GM21423 (cell line): ENCODE data around the gene ALK.
"Not testable (repeated sequence)": the region's sequence is repeated elsewhere in the genome, so short reads cannot be mapped to it uniquely, and the experiment has no call there.

Experiments
- ATAC-seq: cut with Tn5 transposase; IDR thresholded peaks from one replicate; pipeline ENCODE4 v1.9.1; 2021; ENCODE audit warnings: mild to moderate bottlenecking, moderate library complexity; ENCODE audit not compliant: unreplicated experiment

ALK gene

DNA sequence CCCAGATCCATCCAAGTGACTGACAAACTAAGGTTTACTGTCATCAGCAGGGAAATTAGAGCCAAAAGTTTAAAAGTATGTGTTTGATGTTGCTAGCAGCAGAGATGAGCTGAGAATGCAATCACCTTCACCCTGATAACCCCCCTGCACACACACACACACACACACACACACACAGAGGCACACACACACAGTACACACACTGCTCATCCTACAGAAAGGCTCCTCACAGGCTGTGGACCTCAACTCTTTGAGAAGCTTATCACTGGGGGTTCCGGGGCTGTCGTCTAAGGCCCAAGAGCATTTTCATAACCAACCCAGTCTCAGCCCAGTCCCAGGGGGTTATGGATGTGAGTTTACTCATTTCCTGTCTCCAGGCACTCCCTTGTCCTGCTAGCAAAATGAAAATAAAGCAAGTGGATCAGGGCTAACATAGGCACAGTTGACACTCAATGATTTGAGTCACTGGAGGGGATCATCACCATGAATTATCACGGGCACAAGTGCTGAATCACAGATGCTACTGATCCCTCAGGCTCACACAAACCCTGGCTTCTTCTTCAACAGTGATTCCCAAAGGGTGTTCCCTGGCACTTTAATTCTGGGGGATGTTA, 76.6 kb downstream of the ALK start:
- ATAC-seq: no peak

DNA sequence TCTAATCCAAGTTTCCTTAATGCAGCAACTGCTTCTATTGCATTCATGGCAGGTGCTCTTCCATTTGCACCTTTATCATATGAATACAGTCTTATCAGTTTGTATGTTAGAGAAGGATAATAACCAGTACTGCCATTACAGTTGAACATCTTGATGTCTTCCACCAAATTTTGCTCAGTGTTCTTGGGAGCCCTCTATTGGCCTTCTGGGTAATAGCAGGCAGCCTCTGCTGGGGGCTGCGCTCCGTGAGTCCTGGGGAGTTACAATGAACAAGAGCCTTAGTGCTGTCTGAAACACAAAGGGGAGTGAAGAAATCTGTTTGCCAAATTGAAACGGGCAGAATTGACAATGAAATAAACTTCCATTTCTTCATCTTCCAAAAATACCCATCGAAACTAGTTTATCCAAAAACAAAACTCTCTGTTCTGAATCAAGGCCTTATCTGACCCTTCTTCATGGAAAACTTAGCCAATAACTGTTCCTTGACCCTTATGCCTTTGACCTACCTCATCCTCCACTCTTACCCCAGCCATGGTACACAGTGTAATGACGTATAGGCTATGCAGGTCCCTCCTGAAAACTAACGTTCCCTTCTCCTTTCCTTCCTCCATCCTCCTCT, 79.9 kb downstream of the ALK start:
- ATAC-seq: no peak

DNA sequence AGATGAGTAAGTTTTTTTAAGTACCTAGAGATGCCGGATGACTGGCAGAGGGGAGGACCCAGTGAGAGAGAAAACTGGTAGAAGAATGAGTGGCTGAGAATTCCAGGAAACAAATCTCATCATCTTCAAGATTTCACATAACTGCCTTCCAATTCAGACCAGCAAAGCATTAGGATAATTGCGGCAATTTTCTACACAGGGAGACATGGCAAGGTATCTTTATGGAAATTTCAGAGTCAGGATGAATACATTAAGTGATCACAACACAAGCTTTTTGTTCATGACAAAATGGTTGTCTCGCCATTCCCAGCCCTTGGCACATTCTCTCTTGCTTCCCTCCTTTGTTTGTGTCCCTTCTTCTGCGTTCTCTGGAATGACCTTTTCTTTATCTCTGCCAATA, 82.1 kb downstream of the ALK start:
- ATAC-seq: no peak

DNA sequence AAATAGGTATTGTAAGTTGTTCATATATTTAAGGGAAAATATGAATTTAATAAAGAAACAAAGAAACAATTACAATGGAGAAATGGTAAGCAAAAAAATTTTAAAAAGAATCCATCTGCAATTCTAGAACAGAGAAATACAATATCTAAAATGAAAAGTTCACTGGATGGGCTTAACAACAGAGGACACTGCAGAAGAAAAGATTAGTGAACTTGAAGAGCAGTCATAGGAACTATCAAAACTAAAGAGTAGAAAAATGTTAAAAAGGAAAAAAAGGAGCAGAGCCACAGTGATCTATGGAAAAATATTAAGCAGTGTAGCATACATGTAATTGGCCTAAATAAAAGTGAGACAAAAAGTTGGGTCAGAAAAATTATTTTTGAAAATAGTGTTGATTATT, 83.5 kb downstream of the ALK start:
- ATAC-seq: no peak

DNA sequence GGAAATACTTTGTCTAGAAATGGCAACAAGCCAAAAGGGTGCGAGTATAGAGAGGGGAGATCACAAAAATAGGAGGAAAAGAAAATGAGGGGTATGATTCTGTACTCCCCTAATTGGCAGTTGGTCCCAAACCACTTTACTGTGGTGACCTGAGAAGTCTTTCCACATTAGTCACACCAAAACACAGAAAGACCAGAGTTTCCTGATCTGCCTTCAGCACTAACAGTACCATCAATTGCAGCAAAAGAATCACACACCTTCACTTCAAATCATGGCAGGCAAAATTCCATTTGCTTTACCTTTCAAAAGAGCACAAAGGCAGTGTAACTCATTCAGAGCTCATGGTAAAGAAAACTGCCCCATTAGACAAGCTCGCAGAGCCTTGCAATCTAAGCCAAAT, 86.8 kb downstream of the ALK start:
- ATAC-seq: no peak

DNA sequence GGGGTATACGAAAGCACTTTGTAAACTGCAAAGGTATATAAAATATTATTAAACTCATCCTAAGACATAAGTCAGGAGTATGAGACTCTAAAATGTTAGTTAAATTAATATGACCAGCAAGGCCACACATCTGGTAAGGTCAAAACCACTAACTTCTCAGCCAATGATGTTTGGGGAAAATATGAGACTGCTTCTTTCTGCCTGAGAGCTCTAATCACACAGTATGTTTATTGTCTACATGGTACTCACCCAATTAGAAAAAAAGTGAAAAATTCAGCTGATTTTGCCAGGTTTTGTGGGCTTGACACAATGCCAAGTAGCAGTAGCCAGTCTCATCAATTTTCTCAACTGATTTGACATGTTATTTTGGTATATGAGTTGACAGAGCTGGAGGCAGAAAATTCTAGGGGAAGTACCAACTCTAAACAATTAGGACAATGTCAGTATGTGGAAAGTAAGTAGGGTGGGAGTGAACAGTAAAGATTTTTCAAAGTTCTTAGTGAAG, 87.3 kb downstream of the ALK start:
- ATAC-seq: no peak

DNA sequence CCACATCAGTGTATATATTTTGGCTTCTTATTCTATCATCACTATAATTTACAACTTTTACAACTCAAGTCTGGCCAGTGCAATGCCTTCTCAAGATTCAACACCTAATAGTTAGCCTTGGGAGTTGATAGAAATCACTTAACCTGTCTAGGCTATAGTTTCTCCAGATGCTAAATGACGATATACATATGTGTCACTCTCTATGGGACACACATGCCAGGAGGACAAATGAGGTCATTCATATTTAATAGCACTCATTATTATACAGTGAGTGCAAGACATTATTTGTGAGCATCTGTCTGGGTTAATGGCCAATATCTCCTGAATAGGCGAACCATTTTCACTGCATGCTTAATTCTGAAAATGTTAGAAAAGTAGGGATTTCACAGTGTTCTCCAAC, 89.8 kb downstream of the ALK start:
- no peak for ATAC-seq

DNA sequence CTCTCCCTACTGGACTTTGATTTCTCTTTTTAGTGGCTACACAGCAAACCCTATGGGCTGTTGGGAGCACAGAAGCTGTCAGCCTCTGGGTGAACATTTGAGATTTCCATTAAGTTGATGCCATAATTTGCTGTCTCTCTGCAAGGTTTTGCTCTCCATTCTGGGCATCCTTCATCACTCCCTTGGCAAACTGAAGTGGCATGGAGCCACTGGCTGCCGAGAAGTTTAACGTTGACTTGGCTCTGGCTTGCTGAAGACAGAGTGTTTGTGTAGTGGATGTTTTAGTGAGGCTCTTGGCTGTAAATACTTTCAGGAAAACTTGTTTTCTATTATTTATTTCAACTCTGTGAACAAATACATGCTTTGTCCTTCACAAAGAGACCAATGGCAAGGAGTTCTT, 91.5 kb downstream of the ALK start:
- no peak for ATAC-seq

DNA sequence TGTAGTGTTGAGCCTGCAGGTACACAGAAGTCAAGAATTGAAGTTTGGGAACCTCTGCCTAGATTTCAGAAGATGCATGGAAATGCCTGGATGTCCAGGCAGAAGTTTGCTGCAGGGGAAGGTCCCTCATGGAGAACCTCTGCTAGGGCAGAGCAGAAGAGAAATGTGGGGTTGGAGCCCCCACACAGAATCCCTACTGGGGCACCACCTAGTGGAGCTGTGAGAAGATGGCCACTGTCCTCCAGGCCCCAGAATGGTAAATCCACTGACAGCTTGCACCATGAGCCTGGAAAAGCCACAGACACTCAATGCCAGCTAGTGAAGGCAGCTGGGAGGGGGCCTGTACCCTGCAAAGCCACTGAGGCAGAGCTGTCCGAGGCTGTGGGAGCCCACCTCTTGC, 97.2 kb downstream of the ALK start:
- not testable (repeated sequence) for ATAC-seq

DNA sequence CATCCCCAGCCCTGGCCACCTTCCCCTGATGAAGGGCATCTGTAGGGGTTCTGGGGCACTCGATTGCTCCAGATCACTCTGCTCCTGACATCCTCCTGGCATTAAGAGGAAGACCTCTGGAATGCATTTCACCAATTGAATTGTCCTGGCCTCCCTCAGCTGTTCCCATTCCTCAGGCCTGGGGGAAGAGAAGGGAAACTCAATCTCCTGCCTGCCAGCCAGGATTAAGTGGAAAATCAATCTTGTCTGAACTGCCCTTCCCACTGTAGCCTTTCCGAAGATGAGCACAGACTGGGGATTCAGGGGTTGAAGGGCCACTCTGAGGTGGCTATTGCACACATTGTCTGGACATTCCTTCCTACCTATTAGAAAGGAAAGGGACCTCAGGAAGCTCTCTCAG, 99.8 kb downstream of the ALK start:
- no peak for ATAC-seq

DNA sequence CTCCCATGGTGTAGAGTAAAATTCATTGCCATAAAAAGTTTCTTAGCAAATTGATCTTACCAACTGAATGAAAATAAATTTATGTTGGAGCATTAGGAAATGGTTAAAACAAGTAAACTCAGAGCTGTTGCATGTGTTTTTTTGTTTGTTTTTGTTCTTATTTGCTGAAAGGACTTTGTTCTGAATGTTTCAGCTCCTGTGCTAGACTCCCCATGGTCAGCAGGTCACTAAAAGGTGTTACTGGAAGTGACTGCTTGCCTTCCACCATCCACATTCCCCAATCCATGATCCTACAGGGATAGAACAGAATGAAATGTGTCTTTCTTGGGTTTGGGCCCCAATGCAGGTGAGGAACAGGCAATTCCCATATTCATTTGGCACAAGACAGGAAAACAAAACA, 101.8 kb downstream of the ALK start:
- ATAC-seq: no peak

DNA sequence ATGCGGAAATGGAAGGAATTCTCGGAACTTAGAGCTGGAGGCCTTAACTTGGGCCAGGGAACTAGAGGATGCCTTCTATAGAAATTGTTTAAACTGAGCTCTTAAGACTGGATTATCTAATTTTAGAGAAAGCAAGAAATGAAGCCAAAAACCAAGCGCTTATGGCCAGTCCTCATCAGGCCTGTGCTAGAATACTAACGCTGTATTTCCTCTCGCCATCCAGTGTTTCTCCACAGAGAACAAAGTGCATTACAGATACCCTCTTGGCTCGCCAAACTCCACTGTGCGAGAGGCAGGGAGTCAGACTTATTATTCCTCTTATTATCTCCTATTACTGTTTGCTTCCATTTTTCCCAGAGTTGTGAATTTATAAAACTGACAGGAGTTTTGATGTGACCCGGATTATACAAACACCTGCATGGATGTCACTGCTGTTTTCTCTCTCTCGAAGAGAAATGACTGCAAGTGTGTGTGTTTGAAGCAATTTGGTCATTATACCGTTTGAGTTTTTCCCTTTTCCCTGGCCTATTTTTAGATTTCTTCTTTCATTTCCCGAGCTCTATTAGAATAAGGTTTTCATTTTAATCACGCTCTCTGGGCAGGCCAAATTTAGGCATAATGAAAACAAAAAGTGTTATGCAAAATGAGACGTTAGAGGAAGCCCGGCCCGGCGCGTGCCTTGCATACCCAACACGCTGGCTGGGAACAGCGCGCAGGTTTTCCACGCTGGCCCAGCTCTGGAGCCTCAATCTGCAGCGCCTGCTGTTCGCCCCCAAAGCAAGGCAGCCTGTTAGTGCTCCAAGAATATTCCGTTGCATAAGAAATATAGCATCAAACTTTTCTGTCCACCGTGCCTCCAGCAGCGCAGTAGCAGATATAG, 103.3 kb downstream of the ALK start:
- no peak for ATAC-seq

DNA sequence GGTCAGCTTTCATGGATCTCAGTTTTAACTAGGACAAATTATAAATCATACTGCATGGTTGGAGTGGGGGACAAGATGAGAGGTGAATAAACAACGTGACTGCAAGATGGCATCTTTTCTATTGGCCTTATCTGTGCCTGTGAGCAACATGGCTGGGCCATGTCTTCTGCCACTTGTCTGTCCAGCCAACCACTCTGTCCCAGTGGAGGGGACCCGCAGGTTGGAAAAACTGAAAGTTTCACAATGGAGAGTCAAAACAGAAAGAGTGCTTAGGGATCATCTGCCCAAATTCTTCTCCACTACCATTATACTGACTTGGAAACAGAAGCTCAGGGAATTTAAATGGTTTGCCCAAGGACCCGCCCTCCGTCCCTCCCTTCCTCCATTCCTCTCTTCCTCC, 104.1 kb downstream of the ALK start:
- no peak for ATAC-seq

DNA sequence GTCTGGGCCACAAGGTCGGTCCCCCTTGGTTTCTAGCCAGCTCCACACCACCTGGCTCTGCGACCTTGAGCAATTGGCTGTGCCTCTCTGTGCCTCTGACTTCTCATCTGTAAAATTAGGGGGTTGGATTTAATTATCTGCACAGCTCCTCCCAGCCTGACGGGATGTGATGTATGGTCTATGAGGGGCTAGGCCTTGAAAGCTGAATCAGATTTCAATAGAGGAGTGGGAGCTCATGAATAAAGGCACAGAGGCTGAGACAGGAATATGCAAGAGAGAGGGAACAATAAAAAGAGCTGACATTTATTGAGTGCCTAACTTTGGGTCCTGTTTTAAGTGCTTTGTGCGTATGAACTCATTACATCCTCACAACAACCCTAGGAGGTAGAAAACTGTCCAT, 104.7 kb downstream of the ALK start:
- ATAC-seq: no peak

DNA sequence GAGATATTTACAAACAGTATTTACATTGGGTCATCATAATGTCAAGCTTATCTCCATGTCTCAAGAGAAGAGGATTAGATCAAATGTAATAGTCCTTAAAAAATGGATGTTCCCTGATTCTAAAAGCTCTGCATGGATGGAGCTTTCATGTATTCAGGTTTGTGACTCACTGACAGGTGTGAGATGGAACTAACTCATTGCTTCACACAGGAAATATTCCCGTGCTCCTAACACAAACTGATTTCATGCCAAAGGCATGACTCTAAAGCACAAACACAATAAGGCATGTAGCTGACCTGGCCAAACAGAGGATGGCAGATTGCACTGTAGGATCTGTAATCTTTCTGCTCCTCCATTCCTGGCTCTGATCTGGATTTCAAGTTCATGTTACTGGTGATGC, 110.0 kb downstream of the ALK start:
- ATAC-seq: no peak

DNA sequence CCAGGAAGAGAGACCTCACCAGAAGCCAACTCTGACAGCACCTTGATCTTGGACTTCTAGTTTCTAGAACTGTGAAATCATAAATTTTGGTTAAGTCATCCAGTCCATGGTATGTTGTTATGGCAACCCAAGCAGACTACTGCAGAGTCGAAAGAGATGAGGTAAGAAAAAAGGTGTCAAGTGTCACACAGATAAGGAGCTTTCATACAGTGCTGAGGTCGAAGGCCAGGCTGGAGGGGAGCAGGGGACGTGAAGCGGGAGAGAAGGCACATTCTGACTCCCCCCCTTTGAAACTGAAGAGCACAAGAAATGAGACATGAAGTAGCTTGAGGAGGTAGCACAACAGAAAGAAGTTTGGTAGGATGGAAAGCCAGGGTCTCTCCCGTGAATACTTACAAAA, 110.4 kb downstream of the ALK start:
- no peak for ATAC-seq

DNA sequence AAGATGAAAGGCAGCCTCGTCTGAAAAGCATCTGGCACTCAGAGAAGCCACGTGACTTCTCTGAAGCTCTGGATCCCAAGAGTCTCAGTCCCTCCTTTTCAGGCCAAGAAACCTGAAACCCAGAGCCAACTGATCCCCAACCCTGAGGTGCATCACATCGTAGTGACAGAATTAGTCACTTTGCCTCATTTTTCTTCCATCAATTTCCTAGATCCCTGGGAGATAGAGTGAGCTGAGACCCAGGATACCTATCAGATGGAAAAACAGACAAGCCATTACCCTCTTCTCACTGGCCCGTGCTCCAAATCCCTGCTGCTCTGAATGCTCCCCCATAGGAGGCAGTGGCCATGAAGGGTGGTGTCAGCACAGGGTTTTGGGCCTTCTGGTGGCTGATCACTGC, 113.1 kb downstream of the ALK start:
- no peak for ATAC-seq

DNA sequence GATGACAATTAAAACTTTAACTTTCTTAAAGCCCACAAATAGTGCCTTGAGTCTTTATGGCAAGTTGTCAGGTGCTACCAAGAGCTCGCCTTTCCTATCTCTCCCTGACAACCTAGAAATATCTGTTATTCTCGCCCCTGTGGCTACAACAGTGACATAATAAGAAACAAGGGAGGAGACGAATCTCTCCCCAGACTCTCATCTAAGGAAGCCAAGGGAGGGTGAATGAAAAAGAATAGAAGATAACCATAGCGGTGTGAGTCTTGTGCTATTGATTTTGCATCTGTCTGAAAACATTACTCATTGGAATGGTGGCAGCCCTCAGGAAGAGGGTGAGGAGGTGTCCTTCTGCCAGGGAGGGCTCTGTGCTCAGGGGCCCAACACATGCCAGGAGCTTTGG, 114.3 kb downstream of the ALK start:
- no peak for ATAC-seq

DNA sequence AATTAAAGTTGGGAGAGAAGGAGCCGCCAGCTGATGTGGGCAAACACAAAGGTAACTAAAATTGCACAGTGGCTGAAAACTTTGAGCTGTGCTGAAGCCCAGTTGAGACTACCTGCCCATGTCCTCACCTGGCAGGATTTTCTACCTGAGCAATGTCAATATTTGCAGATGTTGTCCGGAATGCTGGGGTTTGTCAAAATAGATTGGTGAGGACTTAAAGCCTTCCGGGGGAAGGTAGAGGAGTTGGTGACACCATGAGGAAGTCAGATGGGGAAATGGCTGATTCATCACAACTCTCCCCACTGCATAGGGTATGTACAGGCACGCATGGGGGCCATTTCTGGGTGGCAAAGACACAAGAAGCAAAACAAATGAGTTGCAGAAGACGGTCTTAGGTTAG, 114.9 kb downstream of the ALK start:
- no peak for ATAC-seq

DNA sequence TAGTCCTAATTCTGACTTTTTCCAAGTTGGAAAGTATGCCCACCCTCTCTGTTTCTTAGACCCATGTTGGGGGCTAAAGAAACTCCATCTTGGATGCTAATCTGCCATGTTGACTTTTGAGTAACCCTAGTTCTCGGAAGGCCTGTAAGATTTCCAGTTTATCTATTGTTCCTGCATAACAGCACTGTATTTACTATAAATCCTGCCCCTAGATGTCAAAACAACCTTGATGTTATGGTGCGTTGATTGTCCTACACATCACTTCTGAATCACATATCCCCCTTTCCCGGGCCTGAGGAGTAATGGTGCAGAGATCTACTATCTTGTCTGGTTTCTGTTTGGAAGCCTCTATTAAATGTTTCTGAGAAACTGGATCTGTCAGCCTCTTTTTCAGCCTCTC, 116.7 kb downstream of the ALK start:
- ATAC-seq: no peak

DNA sequence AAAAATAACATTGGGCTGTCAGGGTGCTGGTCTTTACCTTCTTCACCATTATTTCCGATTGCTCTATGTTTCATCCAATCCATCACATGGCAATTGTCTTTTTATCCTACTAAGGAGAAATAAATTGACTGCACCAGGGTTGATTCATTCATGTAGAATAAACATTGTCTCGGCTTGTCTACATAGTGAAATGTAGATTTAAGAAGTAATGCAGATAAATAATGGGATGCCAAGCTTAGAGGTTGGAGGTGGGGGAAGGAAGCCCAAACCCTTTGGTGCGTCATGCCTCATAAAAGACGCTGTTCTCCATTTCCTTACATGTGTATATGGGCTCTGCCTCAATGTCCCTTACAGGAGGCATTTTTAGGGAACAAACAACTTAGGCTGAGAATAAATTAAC, 117.8 kb downstream of the ALK start:
- no peak for ATAC-seq

DNA sequence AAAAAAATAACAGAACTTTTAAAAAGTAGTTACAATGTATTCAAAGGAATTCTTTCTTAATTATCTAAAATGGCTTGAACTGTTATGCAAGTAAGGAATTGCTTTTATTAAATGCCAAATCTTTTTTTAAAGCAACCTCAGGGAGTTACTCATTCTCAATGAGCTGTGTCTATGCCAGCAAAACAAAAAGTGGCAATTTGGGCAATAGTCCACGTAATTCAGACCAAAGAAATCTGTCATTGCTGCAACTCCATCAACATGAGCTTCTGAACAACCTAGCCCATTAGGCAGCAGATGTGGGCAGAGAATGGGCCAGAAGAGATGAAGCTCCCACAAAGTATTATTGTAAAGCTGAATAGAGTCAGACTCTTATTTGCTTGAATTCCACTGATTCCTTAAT, 118.4 kb downstream of the ALK start:
- no peak for ATAC-seq
